Colonic mucosa (tissue), 4 donors: ENCODE results near the gene PPM1D. TPM values are rescaled to one million over a fixed set of nuclear protein-coding genes. Genes with fewer than 3 reads are reported as not detected.
"Not testable (repeated sequence)": the region's sequence is repeated elsewhere in the genome, so short reads cannot be mapped to it uniquely, and the experiment has no call there.

ENCODE experiments used
- DNase-seq: peaks from one replicate; pipeline ENCODE4 v3.0.0-alpha.2; 2020
- H3K27ac ChIP-seq: fragments of 200-600 bp; one replicate; pipeline ENCODE4 v1.8.0; 2021
- H3K27me3 ChIP-seq: fragments of 200-600 bp; one replicate; pipeline ENCODE4 v1.8.0; 2021
- H3K36me3 ChIP-seq: fragments of 200-600 bp; one replicate; pipeline ENCODE4 v1.8.0; 2021
- H3K4me1 ChIP-seq: fragments of 200-600 bp; one replicate; pipeline ENCODE4 v1.8.0; 2021; ENCODE audit warnings: mild to moderate bottlenecking
- H3K4me3 ChIP-seq: fragments of 200-600 bp; one replicate; pipeline ENCODE4 v1.8.0; 2021
- H3K9ac ChIP-seq, 2 donors: one replicate each; pipeline ENCODE4 v1.7.0; 2013; ENCODE audit warnings: control low read depth in 2 of 2, low read depth in 2 of 2, low read length in 2 of 2
- H3K9me3 ChIP-seq: fragments of 200-600 bp; one replicate; pipeline ENCODE4 v1.8.0; 2021
- intact Hi-C: fragments of 100-400 bp; cut with DNase I; formaldehyde crosslinking; loops from one replicate; pipeline ENCODE4 v1.14.1; 2022
- total RNA-seq, 2 donors: library from RNA; stranded (reverse); fragmentation: NEBNext Ultra II Directional in 1 of 2; extraction: Animal tissue kit (Norgen Biotek cat#: 25700) in 1 of 2; gene quantifications; one replicate each; pipeline ENCODE4 v1.2.1, GENCODE V29; 2021
- TF ChIP-seq, protein P1 (sequence below): fragments of 200-600 bp; IDR thresholded peaks from one replicate; pipeline ENCODE4 v1.8.0; 2022; ENCODE audit warnings: antibody characterized with exemption, mild to moderate bottlenecking
- donor health status: healthy.
- donor health status: DM: no; HTN: no; CAD: no.
- donor health status: DM: no; HTN: no; CAD: no.

Gene PPM1D
- total RNA-seq, 2 donors from 2014 or later, result 21.2 to 22.8 TPM

DNA sequence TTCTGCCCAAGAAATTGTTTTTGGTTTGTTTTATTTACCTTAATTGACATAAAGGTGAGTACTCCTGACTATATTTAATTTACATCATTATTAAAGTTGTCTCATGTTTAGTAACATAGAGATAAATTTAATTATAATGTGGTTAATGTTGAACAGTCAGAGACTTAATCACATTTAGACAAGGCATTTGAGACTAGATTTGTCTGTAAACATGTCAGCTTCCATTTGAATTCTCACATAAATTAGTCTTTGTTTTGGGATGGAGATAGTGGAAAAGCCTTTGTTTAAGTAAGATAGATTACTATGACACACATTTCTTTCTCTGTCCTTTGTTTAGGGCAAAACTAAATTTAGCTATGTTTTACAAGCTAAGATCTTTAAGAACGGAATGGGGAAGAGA, 59.2 kb downstream of the PPM1D start:
- Histone ChIP-seq H3K27ac (no peak overlapping the region), H3K27me3 (no peaks in the 10 kb centered on the region), H3K36me3 (peaks cover 5% of the 10 kb centered on the region), H3K9me3 (no peaks in the 10 kb centered on the region), H3K4me1 (no peaks in the 10 kb centered on the region), H3K9ac (no peak overlapping the region), H3K4me3 (no peak overlapping the region)
- TF ChIP-seq, protein P1, sequence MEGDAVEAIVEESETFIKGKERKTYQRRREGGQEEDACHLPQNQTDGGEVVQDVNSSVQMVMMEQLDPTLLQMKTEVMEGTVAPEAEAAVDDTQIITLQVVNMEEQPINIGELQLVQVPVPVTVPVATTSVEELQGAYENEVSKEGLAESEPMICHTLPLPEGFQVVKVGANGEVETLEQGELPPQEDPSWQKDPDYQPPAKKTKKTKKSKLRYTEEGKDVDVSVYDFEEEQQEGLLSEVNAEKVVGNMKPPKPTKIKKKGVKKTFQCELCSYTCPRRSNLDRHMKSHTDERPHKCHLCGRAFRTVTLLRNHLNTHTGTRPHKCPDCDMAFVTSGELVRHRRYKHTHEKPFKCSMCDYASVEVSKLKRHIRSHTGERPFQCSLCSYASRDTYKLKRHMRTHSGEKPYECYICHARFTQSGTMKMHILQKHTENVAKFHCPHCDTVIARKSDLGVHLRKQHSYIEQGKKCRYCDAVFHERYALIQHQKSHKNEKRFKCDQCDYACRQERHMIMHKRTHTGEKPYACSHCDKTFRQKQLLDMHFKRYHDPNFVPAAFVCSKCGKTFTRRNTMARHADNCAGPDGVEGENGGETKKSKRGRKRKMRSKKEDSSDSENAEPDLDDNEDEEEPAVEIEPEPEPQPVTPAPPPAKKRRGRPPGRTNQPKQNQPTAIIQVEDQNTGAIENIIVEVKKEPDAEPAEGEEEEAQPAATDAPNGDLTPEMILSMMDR, result no peak
- no peak for DNase-seq
- intact Hi-C loops, result no loop called here

GRCh38 chr17:60661489-60661888, 61.5 kb downstream of the PPM1D start:
- H3K9ac ChIP-seq, result no peak overlapping the region
- no peak for DNase-seq
- H3K4me3 ChIP-seq, result no peak overlapping the region
- H3K27me3 ChIP-seq, result no peaks in the 10 kb centered on the region
- no peaks in the 10 kb centered on the region for H3K4me1 ChIP-seq
- no peaks in the 10 kb centered on the region for H3K9me3 ChIP-seq
- peaks cover 5% of the 10 kb centered on the region for H3K36me3 ChIP-seq
- intact Hi-C loops, result no loop called here
- no peak overlapping the region for H3K27ac ChIP-seq
- TF ChIP-seq, protein P1, result no peak

GRCh38 chr17:60664022-60664421, 64.0 kb downstream of the PPM1D start:
- H3K36me3 ChIP-seq, result peaks cover 5% of the 10 kb centered on the region
- H3K27me3 ChIP-seq, result no peaks in the 10 kb centered on the region
- H3K9me3 ChIP-seq, result no peaks in the 10 kb centered on the region
- TF ChIP-seq, protein P1, result no peak
- DNase-seq, result no peak
- H3K9ac ChIP-seq, result no peak overlapping the region
- H3K4me1 ChIP-seq, result no peaks in the 10 kb centered on the region
- intact Hi-C loops, result no loop called here
- no peak overlapping the region for H3K4me3 ChIP-seq
- no peak overlapping the region for H3K27ac ChIP-seq

- Histone ChIP-seq H3K4me3 (no peak overlapping the region), H3K4me1 (no peaks in the 10 kb centered on the region), H3K27ac (no peak overlapping the region), H3K27me3 (no peaks in the 10 kb centered on the region), H3K9ac (no peak overlapping the region), H3K36me3 (peaks cover 5% of the 10 kb centered on the region), H3K9me3 (no peaks in the 10 kb centered on the region)
- TF ChIP-seq, protein P1, result no peak
- DNase-seq, result no peak
- intact Hi-C loops, result no loop called here
These were observed 65.6 kb downstream of the PPM1D start for GRCh38 chr17:60665602-60666001.

- H3K4me3 ChIP-seq, H3K27me3 ChIP-seq, H3K36me3 ChIP-seq, H3K9ac ChIP-seq, intact Hi-C loops, H3K9me3 ChIP-seq, H3K4me1 ChIP-seq, H3K27ac ChIP-seq, DNase-seq: not testable (repeated sequence)
These were observed 68.7 kb downstream of the PPM1D start for GRCh38 chr17:60668741-60669140.

DNA sequence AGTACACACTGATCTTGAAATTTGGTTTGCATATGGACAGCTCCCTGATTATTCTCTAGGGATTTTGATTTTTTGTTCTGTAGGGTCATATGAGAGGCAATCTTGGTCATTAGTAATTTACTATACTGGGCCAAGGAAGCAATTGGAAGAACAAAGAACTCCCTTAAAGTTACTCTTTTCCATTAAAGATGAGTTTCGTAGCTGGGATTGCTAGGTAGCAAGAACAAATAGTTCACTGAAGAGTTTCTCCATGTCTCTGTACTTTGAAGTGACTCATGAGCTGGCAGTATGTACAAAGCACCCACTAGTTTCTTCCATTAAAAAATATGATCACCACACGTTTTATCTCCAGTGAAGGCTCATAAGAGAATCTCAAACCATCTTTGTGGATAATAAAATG, 71.5 kb downstream of the PPM1D start:
- Histone ChIP-seq H3K27ac (no peak overlapping the region), H3K4me1 (no peaks in the 10 kb centered on the region), H3K9ac (no peak overlapping the region), H3K9me3 (no peaks in the 10 kb centered on the region), H3K36me3 (no peaks in the 10 kb centered on the region), H3K27me3 (no peaks in the 10 kb centered on the region), H3K4me3 (no peak overlapping the region)
- intact Hi-C loops, result no loop called here
- TF ChIP-seq, protein P1, result no peak
- no peak for DNase-seq

DNA sequence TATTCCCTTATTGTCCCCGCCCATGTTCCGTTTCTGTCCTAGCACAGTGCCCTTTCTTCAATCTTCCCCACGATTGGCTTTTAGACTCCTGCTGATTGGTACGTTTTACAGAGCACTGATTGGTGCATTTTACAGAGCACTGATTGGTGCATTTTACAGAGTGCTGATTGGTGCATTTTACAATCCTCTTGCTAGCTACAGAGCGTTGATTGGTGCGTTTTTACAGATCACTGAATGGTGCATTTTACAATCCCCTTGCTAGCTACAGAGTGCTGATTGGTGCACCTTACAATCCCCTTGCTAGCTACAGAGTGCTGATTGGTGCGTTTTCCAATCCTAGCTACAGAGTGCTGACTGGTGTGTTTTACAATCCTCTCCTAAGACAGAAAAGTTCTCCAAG, 74.6 kb downstream of the PPM1D start:
- H3K36me3 ChIP-seq, H3K9me3 ChIP-seq, H3K9ac ChIP-seq, DNase-seq, H3K4me3 ChIP-seq, intact Hi-C loops, H3K27me3 ChIP-seq, H3K27ac ChIP-seq, H3K4me1 ChIP-seq: not testable (repeated sequence)
